HepG2 (cell line): ENCODE data around the gene KCND1. TPM values are rescaled to one million over a fixed set of nuclear protein-coding genes. Genes with fewer than 3 reads are reported as not detected.

Source experiments
- ATF4 ChIP-seq, 2 experiments: fragments of 450-650 bp in 1 of 2; sonication (generic) in 1 of 2; formaldehyde crosslinking; IDR thresholded peaks; 2 replicates each; pipeline versions ENCODE4 v1.5.0 to v1.8.0; 2020 to 2022; ENCODE audit warnings: mild to moderate bottlenecking in 1 of 2, missing genetic modification reagents in 1 of 2
- BRD4 ChIP-seq: sonication (generic); formaldehyde crosslinking; IDR thresholded peaks from 2 replicates; pipeline ENCODE4 v1.4.0; 2020; ENCODE audit warnings: missing genetic modification reagents
- DMAP1 ChIP-seq: IDR thresholded peaks from 2 replicates; pipeline ENCODE4 v1.6.1; 2016
- DRAP1 ChIP-seq: IDR thresholded peaks from 2 replicates; pipeline ENCODE4 v1.6.1; 2016; ENCODE audit warnings: missing genetic modification reagents, missing compliant biosample characterization
- ELF4 ChIP-seq: sonication (generic); formaldehyde crosslinking; IDR thresholded peaks from 2 replicates; pipeline ENCODE4 v1.5.0; 2020; ENCODE audit warnings: missing genetic modification reagents, mild to moderate bottlenecking, moderate library complexity, borderline replicate concordance
- GABPB1 ChIP-seq: IDR thresholded peaks from 2 replicates; pipeline ENCODE4 v1.6.1; 2016; ENCODE audit warnings: mild to moderate bottlenecking, missing genetic modification reagents, moderate library complexity, missing compliant biosample characterization
- GFI1 ChIP-seq: sonication (generic); formaldehyde crosslinking; IDR thresholded peaks from 2 replicates; pipeline ENCODE4 v1.5.0; 2020; ENCODE audit warnings: missing genetic modification reagents, mild to moderate bottlenecking, borderline replicate concordance
- GLMP ChIP-seq: sonication (generic); formaldehyde crosslinking; IDR thresholded peaks from 2 replicates; pipeline ENCODE4 v1.9.0; 2021; ENCODE audit warnings: missing genetic modification reagents, mild to moderate bottlenecking, borderline replicate concordance
- GMEB1 ChIP-seq: sonication (generic); formaldehyde crosslinking; IDR thresholded peaks from 2 replicates; pipeline ENCODE4 v1.5.1; 2020; ENCODE audit warnings: missing genetic modification reagents, mild to moderate bottlenecking, borderline replicate concordance
- KAT8 ChIP-seq: IDR thresholded peaks from 2 replicates; pipeline ENCODE4 v1.6.1; 2016; ENCODE audit warnings: missing genetic modification reagents, missing compliant biosample characterization
- MAX ChIP-seq: IDR thresholded peaks from 2 replicates; pipeline ENCODE4 v1.6.1; 2012; ENCODE audit warnings: inconsistent platforms
- NFYB ChIP-seq: sonication (generic); formaldehyde crosslinking; IDR thresholded peaks from 2 replicates; pipeline ENCODE4 v1.4.0; 2020; ENCODE audit warnings: missing genetic modification reagents
- RARA ChIP-seq: IDR thresholded peaks from 2 replicates; pipeline ENCODE4 v1.6.1; 2016; ENCODE audit warnings: missing genetic modification reagents, missing compliant biosample characterization
- YEATS2 ChIP-seq: sonication (generic); formaldehyde crosslinking; IDR thresholded peaks from 2 replicates; pipeline ENCODE4 v1.4.0; 2020; ENCODE audit warnings: missing genetic modification reagents, borderline replicate concordance
- ZNF224 ChIP-seq: sonication (generic); formaldehyde crosslinking; IDR thresholded peaks from 2 replicates; pipeline ENCODE4 v1.5.0; 2020; ENCODE audit warnings: mild to moderate bottlenecking, missing genetic modification reagents
- ZNF550 ChIP-seq: sonication (generic); formaldehyde crosslinking; IDR thresholded peaks from 2 replicates; pipeline ENCODE4 v1.4.0; 2020; ENCODE audit warnings: mild to moderate bottlenecking, missing genetic modification reagents, borderline replicate concordance
- ZNF772 ChIP-seq: sonication (generic); formaldehyde crosslinking; IDR thresholded peaks from 2 replicates; pipeline ENCODE4 v1.5.0; 2020; ENCODE audit warnings: mild to moderate bottlenecking, missing genetic modification reagents
- ZNF850 ChIP-seq: sonication (generic); formaldehyde crosslinking; conservative IDR thresholded peaks from 2 replicates; pipeline ENCODE4 v1.9.0; 2021; ENCODE audit warnings: mild to moderate bottlenecking, missing genetic modification reagents
- polyA plus RNA-seq, 8 experiments: library from polyadenylated mRNA; depleted of rRNA in 3 of 8; stranded (reverse) in 7 of 8; unstranded in 1 of 8; fragments of >200 nt; fragmentation: Illumina TruSeq in 4 of 8; extraction: Trizol in 4 of 8; gene quantifications; 2 replicates each; pipeline versions ENCODE4 v1.2.1 to v1.2.3, GENCODE V29; 2011 to 2016; ENCODE audit warnings: low read depth in 4 of 8, missing spikeins in 1 of 8, mixed read lengths in 1 of 8; ENCODE audit not compliant: insufficient read depth in 1 of 8
- total RNA-seq, 5 experiments: library from RNA; depleted of rRNA; stranded (reverse); fragments of >200 nt; fragmentation: Illumina TruSeq; extraction: Trizol; gene quantifications; 2 replicates each; pipeline ENCODE4 v1.2.3, GENCODE V29; 2016; ENCODE audit warnings: low read depth in 1 of 5
- TF ChIP-seq, protein P1 (sequence below): sonication (generic); formaldehyde crosslinking; conservative IDR thresholded peaks from 2 replicates; pipeline ENCODE4 v1.8.0; 2022; ENCODE audit warnings: mild to moderate bottlenecking, moderate library complexity, missing genetic modification reagents
- TF ChIP-seq, protein P2 (sequence below): IDR thresholded peaks from 2 replicates; pipeline ENCODE4 v1.6.1; 2012; ENCODE audit warnings: low read depth, low read length, improper control_type of control experiment

KCND1 gene
- total and polyA plus RNA-seq, 2 of the 13 experiments (the other 11 are each of a cell fraction or from before 2014, with no cell fraction given), result 0.07 to 0.30 TPM

GRCh38 chrX:48911412-48912182, 60.0 kb downstream of the KCND1 start, which contains the start of gene SLC35A2 (continued):
- TF ChIP-seq GMEB1 (CRISPR knock-in tag) (peak; percentile 53; the same call in 1 of the 2 replicates), BRD4 (CRISPR knock-in tag) (0 out of 2 replicates have a peak, but pooled peaks have one; percentile 36), ZNF850 (CRISPR knock-in tag) (no peak), ELF4 (peak; percentile 66; the same call in 1 of the 2 replicates), DMAP1 (CRISPR knock-in tag) (peak; percentile 60; the same call in 1 of the 2 replicates), NFYB (peak; percentile 69), DRAP1 (CRISPR knock-in tag) (peak; percentile 70), GABPB1 (peak; percentile 97), ZNF550 (CRISPR knock-in tag) (0 out of 2 replicates have a peak, but pooled peaks have one; percentile 20), KAT8 (CRISPR knock-in tag) (peak; percentile 74), GLMP (CRISPR knock-in tag) (no peak), GFI1 (CRISPR knock-in tag) (0 out of 2 replicates have a peak, but pooled peaks have one; percentile 33), ZNF772 (CRISPR knock-in tag) (0 out of 2 replicates have a peak, but pooled peaks have one; percentile 21), MAX (peak; percentile 53), ATF4 (CRISPR knock-in tag; IDR thresholded peaks at IDR 0.05) (peak in 1 of 2 experiments; percentile 21; a peak in 1 of 4 replicates), RARA (CRISPR knock-in tag) (peak; percentile 36; the same call in 1 of the 2 replicates), YEATS2 (CRISPR knock-in tag) (0 out of 2 replicates have a peak, but pooled peaks have one; percentile 48), ZNF224 (CRISPR knock-in tag) (peak; percentile 54; the same call in 1 of the 2 replicates)
- TF ChIP-seq, protein P1, sequence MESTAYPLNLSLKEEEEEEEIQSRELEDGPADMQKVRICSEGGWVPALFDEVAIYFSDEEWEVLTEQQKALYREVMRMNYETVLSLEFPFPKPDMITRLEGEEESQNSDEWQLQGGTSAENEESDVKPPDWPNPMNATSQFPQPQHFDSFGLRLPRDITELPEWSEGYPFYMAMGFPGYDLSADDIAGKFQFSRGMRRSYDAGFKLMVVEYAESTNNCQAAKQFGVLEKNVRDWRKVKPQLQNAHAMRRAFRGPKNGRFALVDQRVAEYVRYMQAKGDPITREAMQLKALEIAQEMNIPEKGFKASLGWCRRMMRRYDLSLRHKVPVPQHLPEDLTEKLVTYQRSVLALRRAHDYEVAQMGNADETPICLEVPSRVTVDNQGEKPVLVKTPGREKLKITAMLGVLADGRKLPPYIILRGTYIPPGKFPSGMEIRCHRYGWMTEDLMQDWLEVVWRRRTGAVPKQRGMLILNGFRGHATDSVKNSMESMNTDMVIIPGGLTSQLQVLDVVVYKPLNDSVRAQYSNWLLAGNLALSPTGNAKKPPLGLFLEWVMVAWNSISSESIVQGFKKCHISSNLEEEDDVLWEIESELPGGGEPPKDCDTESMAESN (CRISPR knock-in tag), result 0 out of 2 replicates have a peak, but pooled peaks have one; percentile 19
- TF ChIP-seq, protein P2, sequence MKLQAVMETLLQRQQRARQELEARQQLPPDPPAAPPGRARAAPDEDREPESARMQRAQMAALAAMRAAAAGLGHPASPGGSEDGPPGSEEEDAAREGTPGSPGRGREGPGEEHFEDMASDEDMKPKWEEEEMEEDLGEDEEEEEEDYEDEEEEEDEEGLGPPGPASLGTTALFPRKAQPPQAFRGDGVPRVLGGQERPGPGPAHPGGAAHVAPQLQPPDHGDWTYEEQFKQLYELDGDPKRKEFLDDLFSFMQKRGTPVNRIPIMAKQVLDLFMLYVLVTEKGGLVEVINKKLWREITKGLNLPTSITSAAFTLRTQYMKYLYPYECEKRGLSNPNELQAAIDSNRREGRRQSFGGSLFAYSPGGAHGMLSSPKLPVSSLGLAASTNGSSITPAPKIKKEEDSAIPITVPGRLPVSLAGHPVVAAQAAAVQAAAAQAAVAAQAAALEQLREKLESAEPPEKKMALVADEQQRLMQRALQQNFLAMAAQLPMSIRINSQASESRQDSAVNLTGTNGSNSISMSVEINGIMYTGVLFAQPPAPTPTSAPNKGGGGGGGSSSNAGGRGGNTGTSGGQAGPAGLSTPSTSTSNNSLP, result 0 out of 2 replicates have a peak, but pooled peaks have one; percentile 7
